ENCODE results near the gene FAM200C.

DNA sequence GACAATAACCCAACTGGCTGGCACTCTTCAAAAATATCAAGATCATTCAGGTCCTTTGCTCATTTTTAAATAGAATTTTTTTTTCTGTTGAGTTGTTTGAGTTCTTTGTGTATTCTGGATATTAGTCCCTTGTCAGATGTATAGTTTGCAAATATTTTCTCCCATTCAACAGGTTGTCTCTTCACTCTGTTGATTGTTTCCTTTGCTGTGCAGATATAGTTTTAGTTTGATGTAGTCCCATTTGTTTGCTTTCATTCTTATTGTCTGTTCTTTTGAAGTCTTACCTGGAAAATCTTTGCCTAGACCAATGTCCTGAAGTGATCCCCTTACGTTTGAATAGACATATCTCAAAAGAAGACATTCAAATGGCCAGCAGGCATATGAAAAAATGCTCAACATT is 44.6 kb upstream of the FAM200C start:
- TF ChIP-seq, protein P1, sequence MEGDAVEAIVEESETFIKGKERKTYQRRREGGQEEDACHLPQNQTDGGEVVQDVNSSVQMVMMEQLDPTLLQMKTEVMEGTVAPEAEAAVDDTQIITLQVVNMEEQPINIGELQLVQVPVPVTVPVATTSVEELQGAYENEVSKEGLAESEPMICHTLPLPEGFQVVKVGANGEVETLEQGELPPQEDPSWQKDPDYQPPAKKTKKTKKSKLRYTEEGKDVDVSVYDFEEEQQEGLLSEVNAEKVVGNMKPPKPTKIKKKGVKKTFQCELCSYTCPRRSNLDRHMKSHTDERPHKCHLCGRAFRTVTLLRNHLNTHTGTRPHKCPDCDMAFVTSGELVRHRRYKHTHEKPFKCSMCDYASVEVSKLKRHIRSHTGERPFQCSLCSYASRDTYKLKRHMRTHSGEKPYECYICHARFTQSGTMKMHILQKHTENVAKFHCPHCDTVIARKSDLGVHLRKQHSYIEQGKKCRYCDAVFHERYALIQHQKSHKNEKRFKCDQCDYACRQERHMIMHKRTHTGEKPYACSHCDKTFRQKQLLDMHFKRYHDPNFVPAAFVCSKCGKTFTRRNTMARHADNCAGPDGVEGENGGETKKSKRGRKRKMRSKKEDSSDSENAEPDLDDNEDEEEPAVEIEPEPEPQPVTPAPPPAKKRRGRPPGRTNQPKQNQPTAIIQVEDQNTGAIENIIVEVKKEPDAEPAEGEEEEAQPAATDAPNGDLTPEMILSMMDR (IDR thresholded peaks at IDR 0.05), result no peak
- TF ChIP-seq POLR2A (IDR thresholded peaks at IDR 0.05; ENCODE audit: low read depth) (no peak), EP300 (IDR thresholded peaks at IDR 0.05) (no peak), POLR2AphosphoS5 (IDR thresholded peaks at IDR 0.05) (no peak)

Data from esophagus muscularis mucosa (tissue), 4 donors.